Keratinocyte (primary cell): ENCODE results near the gene OLFML2A.

Experiments
- EZH2 ChIP-seq: IDR thresholded peaks from one replicate; pipeline ENCODE4 v1.6.1; 2012; ENCODE audit warnings: inconsistent platforms, mild to moderate bottlenecking, low read length, moderate library complexity
- TF ChIP-seq, protein P1 (sequence below), 3 experiments: IDR thresholded peaks in 1 of 3; conservative IDR thresholded peaks in 1 of 3; optimal IDR thresholded peaks in 1 of 3; 2 replicates in 2 of 3; 3 replicates in 1 of 3; pipeline versions ENCODE3 to v1.5.1; 2011; ENCODE audit warnings: low read length in 3 of 3, mild to moderate bottlenecking in 3 of 3, moderate library complexity in 2 of 3, control low read depth in 1 of 3, inconsistent platforms in 1 of 3; ENCODE audit not compliant: insufficient read depth in 2 of 3; ENCODE audit errors: extremely low read depth in 1 of 3

DNA sequence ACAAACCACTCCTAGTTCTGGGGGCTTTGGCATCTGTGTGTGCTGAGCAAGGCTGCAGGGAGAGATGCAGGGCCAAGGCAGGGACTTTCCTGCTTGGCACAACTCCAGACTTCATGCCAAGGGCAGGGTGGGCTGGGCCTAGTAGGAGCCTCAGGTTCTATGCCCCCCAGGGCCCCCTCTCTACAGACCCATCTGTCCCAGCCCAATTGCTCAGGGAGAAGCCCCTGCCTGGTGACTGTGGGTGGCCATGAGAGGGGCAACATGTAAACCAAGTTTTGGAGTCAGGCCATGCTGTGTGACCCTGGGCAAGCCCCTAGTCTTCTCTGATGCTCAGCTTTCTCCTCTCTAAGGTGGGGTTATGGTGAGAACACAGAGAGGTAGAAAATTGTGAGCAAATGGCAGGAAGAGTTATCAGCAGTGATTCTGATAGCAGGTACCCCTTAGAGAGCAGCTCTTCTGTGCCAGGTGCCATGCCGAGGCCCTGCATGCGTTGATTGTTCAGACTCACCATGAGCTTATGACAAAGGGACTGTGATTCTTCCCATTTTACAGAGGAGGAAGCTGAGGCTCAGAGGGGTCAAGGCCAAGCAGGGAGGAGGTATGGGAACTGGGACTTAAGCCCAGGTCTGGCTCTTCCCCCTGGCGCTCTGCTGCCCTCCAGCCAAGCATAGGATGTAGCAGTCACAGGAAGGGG, 5.2 kb downstream of the OLFML2A start:
- TF ChIP-seq, protein P1, sequence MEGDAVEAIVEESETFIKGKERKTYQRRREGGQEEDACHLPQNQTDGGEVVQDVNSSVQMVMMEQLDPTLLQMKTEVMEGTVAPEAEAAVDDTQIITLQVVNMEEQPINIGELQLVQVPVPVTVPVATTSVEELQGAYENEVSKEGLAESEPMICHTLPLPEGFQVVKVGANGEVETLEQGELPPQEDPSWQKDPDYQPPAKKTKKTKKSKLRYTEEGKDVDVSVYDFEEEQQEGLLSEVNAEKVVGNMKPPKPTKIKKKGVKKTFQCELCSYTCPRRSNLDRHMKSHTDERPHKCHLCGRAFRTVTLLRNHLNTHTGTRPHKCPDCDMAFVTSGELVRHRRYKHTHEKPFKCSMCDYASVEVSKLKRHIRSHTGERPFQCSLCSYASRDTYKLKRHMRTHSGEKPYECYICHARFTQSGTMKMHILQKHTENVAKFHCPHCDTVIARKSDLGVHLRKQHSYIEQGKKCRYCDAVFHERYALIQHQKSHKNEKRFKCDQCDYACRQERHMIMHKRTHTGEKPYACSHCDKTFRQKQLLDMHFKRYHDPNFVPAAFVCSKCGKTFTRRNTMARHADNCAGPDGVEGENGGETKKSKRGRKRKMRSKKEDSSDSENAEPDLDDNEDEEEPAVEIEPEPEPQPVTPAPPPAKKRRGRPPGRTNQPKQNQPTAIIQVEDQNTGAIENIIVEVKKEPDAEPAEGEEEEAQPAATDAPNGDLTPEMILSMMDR (optimal IDR thresholded peaks at IDR 0.05 in 1 of 3, IDR thresholded peaks at IDR 0.05 in 1 of 3, conservative IDR thresholded peaks at IDR 0.05 in 1 of 3; ENCODE audit: extremely low read depth in 1 of 3, insufficient read depth in 2 of 3, low read length in 3 of 3): no peak
- TF ChIP-seq EZH2: no peak
